HEK293T (cell line): ENCODE data around the gene HMCN2.

Experiments
- ARNT ChIP-seq: fragments of 450-650 bp; IDR thresholded peaks from 2 replicates; pipeline ENCODE4 v1.6.1; 2017; ENCODE audit warnings: mild to moderate bottlenecking
- BHLHE40 ChIP-seq: fragments of 450-650 bp; IDR thresholded peaks from 2 replicates; pipeline ENCODE4 v1.6.1; 2016; ENCODE audit warnings: mild to moderate bottlenecking, moderate library complexity, borderline replicate concordance
- FOXM1 ChIP-seq: fragments of 450-650 bp; IDR thresholded peaks from 2 replicates; pipeline ENCODE4 v1.6.1; 2017; ENCODE audit warnings: mild to moderate bottlenecking, borderline replicate concordance
- HDGF ChIP-seq: fragments of 450-650 bp; IDR thresholded peaks from 2 replicates; pipeline ENCODE4 v1.6.1; 2017; ENCODE audit warnings: antibody characterized with exemption, borderline replicate concordance
- SUZ12 ChIP-seq: fragments of 450-650 bp; IDR thresholded peaks from 2 replicates; pipeline ENCODE4 v1.6.1; 2016; ENCODE audit warnings: mild to moderate bottlenecking
- ZNF384 ChIP-seq: fragments of 450-650 bp; IDR thresholded peaks from 2 replicates; pipeline ENCODE4 v1.6.1; 2016
- TF ChIP-seq, protein P1 (sequence below): fragments of 450-650 bp; IDR thresholded peaks from 2 replicates; pipeline ENCODE4 v1.6.1; 2016

- TF ChIP-seq BHLHE40 = no peak
- no peak for TF ChIP-seq HDGF
- no peak for TF ChIP-seq FOXM1
- TF ChIP-seq, protein P1, sequence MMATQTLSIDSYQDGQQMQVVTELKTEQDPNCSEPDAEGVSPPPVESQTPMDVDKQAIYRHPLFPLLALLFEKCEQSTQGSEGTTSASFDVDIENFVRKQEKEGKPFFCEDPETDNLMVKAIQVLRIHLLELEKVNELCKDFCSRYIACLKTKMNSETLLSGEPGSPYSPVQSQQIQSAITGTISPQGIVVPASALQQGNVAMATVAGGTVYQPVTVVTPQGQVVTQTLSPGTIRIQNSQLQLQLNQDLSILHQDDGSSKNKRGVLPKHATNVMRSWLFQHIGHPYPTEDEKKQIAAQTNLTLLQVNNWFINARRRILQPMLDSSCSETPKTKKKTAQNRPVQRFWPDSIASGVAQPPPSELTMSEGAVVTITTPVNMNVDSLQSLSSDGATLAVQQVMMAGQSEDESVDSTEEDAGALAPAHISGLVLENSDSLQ = no peak
- no peak for TF ChIP-seq ARNT
- no peak for TF ChIP-seq SUZ12
- TF ChIP-seq ZNF384 = no peak
Observed at GRCh38 chr9:130361873-130362362, 96.4 kb downstream of the HMCN2 start.
